Measurements from ENCODE around the gene CNTNAP2. TPM values are rescaled to one million over a fixed set of nuclear protein-coding genes. Genes with fewer than 3 reads are reported as not detected.
"Not testable (repeated sequence)": the region's sequence is repeated elsewhere in the genome, so short reads cannot be mapped to it uniquely, and the experiment has no call there.

The CNTNAP2 gene
- total RNA-seq, 2 donors from 2014 or later, result 0.37 TPM; not detected in 1

DNA sequence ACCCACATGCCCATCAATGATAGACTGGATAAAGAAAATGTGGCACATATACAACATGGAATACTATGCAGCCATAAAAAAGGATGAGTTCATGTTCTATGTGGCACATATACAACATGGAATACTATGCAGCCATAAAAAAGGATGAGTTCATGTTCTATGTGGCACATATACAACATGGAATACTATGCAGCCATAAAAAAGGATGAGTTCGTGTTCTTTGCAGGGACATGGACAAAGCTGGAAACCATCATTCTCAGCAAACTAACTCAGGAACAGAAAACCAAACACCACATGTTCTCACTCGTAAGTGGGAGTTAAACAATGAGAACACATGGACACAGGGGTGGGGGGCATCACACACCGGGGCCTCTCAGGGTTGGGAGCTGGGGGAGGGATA is 2314.1 kb downstream of the CNTNAP2 start:
- H3K27ac Mint-ChIP-seq, result not testable (repeated sequence)

GRCh38 chr7:148433521-148434180 is 2317.1 kb downstream of the CNTNAP2 start:
- DNase-seq, result no peak

More for the DNA sequence above, 2314.1 kb downstream of the CNTNAP2 start:
- not testable (repeated sequence) for H3K9me3 ChIP-seq (ENCODE audit: control insufficient read depth, low read length, poor library complexity, severe bottlenecking); DNase-seq; ATAC-seq; H3K27me3 Mint-ChIP-seq; H3K4me3 Mint-ChIP-seq; H3K4me1 Mint-ChIP-seq; H3K36me3 Mint-ChIP-seq (ENCODE audit: low read depth)

DNA sequence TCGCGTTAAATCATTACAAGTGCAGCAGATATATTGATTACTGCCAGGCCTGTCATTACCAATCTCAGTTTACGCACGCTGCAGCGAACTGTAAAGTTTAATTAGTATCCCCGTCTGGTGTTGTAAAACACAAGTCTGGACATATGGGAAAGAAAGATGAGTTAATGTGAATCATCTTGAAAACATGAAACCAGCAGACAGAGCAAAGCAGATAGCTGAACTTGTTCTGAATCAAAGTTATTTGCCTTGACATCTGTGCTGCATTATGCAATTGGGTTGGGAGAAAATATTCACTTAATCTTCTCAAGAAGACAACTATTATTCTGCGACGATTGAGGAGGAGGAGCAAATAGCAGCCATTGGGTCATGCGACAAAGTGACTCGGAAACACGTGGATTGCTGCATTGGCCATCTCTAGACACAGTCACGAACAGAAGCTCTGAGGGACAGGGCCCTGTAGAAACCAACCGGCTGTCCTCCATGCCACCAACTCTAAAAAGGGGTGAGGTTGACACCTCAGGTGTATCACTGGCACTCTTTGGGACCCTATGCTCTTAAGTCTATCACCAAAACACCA is 2317.7 kb downstream of the CNTNAP2 start:
- H3K9me3 ChIP-seq (ENCODE audit: control insufficient read depth, low read length, poor library complexity, severe bottlenecking), result no peaks in the 10 kb centered on the region
- H3K27ac Mint-ChIP-seq, result no peak overlapping the region
- DNase-seq, result no peak
- H3K4me1 Mint-ChIP-seq, result peaks cover 2% of the 10 kb centered on the region
- H3K4me3 Mint-ChIP-seq, result no peak overlapping the region
- peaks cover 5% of the 10 kb centered on the region for H3K27me3 Mint-ChIP-seq
- H3K36me3 Mint-ChIP-seq (ENCODE audit: low read depth), result no peaks in the 10 kb centered on the region
- no peak for ATAC-seq

More at GRCh38 chr7:148433521-148434180, 2317.1 kb downstream of the CNTNAP2 start:
- peaks cover 5% of the 10 kb centered on the region for H3K27me3 Mint-ChIP-seq
- no peaks in the 10 kb centered on the region for H3K36me3 Mint-ChIP-seq (ENCODE audit: low read depth)
- H3K4me1 Mint-ChIP-seq, result peaks cover 2% of the 10 kb centered on the region
- H3K9me3 ChIP-seq (ENCODE audit: control insufficient read depth, low read length, poor library complexity, severe bottlenecking), result no peaks in the 10 kb centered on the region
- ATAC-seq, result no peak
- H3K27ac Mint-ChIP-seq, result no peak overlapping the region
- H3K4me3 Mint-ChIP-seq, result no peak overlapping the region

DNA sequence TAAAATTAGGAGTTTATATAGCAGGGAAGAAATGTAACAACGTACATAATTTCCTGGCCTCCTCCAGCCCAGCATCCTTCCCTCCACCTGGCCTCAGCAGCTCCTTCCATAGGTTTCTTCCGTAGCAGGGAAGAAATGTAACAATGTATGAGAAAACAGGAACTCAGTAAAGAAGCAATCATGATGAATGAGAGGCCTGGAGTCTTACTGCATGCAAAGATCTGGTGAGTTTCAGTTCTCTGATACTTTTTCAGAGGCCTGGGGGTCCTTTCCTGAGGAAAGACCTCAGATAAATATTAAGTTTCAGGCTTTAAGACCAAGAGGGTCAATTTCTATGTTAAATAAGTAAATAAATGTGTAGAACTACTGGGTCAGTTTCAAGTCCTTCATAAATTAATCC is 2318.3 kb downstream of the CNTNAP2 start:
- no peak overlapping the region for H3K4me3 Mint-ChIP-seq
- H3K4me1 Mint-ChIP-seq, result peaks cover 2% of the 10 kb centered on the region
- no peaks in the 10 kb centered on the region for H3K9me3 ChIP-seq (ENCODE audit: control insufficient read depth, low read length, poor library complexity, severe bottlenecking)
- no peaks in the 10 kb centered on the region for H3K36me3 Mint-ChIP-seq (ENCODE audit: low read depth)
- no peak for DNase-seq
- no peak overlapping the region for H3K27ac Mint-ChIP-seq
- ATAC-seq, result no peak
- H3K27me3 Mint-ChIP-seq, result peaks cover 10% of the 10 kb centered on the region

GRCh38 chr7:148435715-148436114 is 2319.1 kb downstream of the CNTNAP2 start:
- Mint-ChIP-seq H3K27me3 (peaks cover 13% of the 10 kb centered on the region), H3K4me1 (peaks cover 2% of the 10 kb centered on the region), H3K4me3 (no peak overlapping the region), H3K27ac (no peak overlapping the region), H3K36me3 (ENCODE audit: low read depth) (no peaks in the 10 kb centered on the region)
- no peak for DNase-seq
- ATAC-seq, result no peak
- H3K9me3 ChIP-seq (ENCODE audit: control insufficient read depth, low read length, poor library complexity, severe bottlenecking), result no peaks in the 10 kb centered on the region

DNA sequence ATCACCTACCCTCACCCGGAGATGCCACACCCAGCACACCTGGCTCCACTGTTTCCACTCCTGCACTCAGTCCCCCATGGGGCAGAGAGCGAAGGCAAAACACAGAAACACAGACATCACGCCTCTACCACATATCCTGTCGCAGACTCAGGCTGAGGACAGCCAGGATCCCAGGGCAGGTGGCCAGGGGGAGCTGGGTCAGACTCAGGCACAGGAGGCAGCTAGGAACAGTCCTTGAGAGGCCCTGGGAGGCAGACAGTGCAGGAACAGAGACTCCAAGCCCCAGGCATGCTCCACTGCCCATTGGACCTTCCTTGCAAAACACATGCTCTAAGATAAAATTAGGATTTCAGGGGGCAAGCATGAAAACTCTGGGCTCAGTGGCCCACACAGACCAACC is 2319.5 kb downstream of the CNTNAP2 start:
- Mint-ChIP-seq H3K4me3 (no peak overlapping the region), H3K27me3 (peaks cover 13% of the 10 kb centered on the region), H3K27ac (no peak overlapping the region), H3K4me1 (peaks cover 2% of the 10 kb centered on the region), H3K36me3 (ENCODE audit: low read depth) (no peaks in the 10 kb centered on the region)
- DNase-seq (no peak), ATAC-seq (no peak)
- H3K9me3 ChIP-seq (ENCODE audit: control insufficient read depth, low read length, poor library complexity, severe bottlenecking), result no peaks in the 10 kb centered on the region

DNA sequence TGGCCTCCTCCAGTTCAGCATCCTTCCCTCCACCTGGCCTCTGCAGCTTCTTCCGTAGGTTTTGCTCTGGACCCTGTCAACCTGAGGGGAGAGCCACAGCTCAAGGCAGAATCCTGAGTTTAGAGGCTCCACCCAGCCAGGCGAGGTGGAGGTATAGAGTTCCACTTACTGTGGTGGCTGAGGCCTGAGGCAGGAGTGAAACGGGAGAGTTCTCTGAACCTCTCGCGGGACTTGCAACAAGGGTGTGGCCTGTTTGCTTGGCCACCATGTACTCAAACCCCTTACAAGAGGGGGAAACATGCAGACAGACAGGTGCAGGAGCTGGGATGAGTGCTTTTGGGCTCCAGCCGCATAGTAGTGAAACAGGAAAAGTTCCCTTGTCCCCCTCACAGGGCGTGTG is 2320.0 kb downstream of the CNTNAP2 start:
- Mint-ChIP-seq H3K4me3 (no peak overlapping the region), H3K4me1 (peaks cover 2% of the 10 kb centered on the region), H3K27ac (no peak overlapping the region), H3K27me3 (peaks cover 13% of the 10 kb centered on the region), H3K36me3 (ENCODE audit: low read depth) (no peaks in the 10 kb centered on the region)
- no peaks in the 10 kb centered on the region for H3K9me3 ChIP-seq (ENCODE audit: control insufficient read depth, low read length, poor library complexity, severe bottlenecking)
- ATAC-seq, result no peak
- no peak for DNase-seq

DNA sequence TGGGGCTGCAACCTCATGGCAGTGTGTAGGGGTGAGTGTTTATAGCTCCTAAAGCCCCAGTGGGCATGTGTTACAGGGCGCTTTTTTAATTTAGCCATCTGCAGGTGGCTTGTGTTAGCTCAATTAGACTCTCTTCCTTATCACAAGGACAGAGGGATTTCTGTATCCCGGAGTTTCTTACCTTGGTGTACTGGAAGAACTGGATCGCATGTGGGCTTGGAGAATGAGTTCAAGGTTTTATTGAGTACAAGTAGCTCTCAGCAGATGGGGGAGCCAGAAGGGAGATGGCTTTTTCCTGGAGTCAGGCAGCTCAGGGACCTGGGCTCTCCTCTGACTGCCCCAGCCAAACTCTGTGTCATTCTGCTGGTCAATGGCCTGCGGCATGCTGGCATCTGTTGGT is 2320.4 kb downstream of the CNTNAP2 start:
- H3K9me3 ChIP-seq (ENCODE audit: control insufficient read depth, low read length, poor library complexity, severe bottlenecking), result no peaks in the 10 kb centered on the region
- H3K27me3 Mint-ChIP-seq, result peaks cover 13% of the 10 kb centered on the region
- H3K4me1 Mint-ChIP-seq, result peaks cover 2% of the 10 kb centered on the region
- ATAC-seq (no peak), DNase-seq (no peak)
- no peak overlapping the region for H3K4me3 Mint-ChIP-seq
- H3K36me3 Mint-ChIP-seq (ENCODE audit: low read depth), result no peaks in the 10 kb centered on the region
- no peak overlapping the region for H3K27ac Mint-ChIP-seq

GRCh38 chr7:148442141-148442655 is 2325.6 kb downstream of the CNTNAP2 start:
- H3K4me3 Mint-ChIP-seq, result no peak overlapping the region
- DNase-seq (no peak), ATAC-seq (no peak)
- no peaks in the 10 kb centered on the region for H3K9me3 ChIP-seq (ENCODE audit: control insufficient read depth, low read length, poor library complexity, severe bottlenecking)
- no peaks in the 10 kb centered on the region for H3K36me3 Mint-ChIP-seq (ENCODE audit: low read depth)
- H3K4me1 Mint-ChIP-seq, result peaks cover 6% of the 10 kb centered on the region
- H3K27me3 Mint-ChIP-seq, result peaks cover 7% of the 10 kb centered on the region
- no peak overlapping the region for H3K27ac Mint-ChIP-seq

- ATAC-seq (no peak), DNase-seq (no peak)
- Mint-ChIP-seq H3K27ac (no peak overlapping the region), H3K36me3 (ENCODE audit: low read depth) (no peaks in the 10 kb centered on the region), H3K4me1 (peaks cover 6% of the 10 kb centered on the region), H3K4me3 (no peak overlapping the region), H3K27me3 (peaks cover 7% of the 10 kb centered on the region)
- H3K9me3 ChIP-seq (ENCODE audit: control insufficient read depth, low read length, poor library complexity, severe bottlenecking), result no peaks in the 10 kb centered on the region
These were observed 2326.3 kb downstream of the CNTNAP2 start for GRCh38 chr7:148442933-148443332.

DNA sequence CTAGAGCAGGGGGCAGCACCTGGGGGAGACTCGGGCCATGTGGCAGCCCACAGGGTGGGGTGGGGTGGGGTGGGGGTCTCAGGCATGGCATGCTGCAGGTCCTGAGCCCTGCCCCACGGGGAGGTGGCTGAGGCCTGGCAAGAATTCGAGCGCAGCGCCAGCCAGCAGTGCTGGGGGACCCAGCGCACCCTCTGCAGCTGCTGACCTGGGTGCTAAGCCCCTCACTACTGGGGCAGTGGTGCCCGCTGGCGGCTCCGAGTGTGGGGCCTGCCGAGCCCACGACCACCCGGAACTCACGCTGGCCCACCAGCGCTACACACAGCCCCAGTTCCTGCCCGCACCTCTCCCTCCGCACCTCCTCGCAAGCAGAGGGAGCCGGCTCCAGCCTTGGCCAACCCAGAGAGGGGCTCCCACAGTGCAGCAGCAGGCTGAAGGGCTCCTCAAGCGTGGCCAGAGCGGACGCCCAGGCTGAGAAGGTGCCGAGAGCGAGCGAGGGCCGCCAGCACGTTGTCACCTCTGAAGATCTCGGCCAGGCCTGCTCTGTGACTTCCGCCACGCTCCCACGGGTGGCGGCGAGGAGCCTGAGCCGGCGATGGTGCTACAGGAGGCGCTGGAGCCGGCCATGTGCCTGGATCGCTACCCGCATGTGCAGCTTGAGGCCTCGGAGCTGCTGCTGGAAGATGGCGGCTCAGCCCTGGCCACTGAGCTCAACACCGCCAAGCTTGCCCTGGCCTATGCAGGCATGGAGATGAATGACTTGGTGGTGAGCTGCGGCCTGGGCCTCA is 2328.9 kb downstream of the CNTNAP2 start:
- H3K9me3 ChIP-seq (ENCODE audit: control insufficient read depth, low read length, poor library complexity, severe bottlenecking), result no peaks in the 10 kb centered on the region
- ATAC-seq (no peak), DNase-seq (no peak)
- Mint-ChIP-seq H3K27me3 (no peaks in the 10 kb centered on the region), H3K4me1 (peaks cover 6% of the 10 kb centered on the region), H3K4me3 (no peak overlapping the region), H3K36me3 (ENCODE audit: low read depth) (no peaks in the 10 kb centered on the region), H3K27ac (no peak overlapping the region)

DNA sequence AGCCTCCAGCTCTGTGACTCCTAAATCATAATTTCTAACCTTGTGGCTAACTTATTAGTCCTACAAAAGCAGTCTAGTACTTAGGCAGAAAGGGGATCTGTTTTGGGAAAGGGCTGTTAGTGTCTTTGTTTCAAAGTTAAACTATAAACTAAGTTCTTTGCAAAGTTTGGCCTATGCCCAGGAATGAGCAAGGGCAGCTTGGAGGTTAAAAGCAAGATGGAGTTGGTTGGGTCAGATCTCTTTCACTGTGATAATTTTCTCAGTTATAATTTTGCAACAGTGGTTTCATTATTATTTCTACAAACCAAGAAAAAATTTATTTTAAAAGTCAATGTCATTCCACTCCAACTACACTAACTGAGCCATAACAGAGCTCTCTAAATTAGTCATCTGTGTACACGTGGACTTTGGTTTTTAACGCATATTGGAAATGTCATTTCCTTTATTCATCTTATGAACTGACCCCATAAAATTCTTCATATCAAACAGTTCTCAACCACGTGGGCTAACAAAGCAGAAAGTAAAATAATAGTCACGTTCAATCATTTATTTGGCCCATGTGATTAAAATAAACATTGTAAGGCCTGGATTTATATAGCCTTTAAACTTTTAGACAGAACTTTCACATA is 2330.7 kb downstream of the CNTNAP2 start:
- Mint-ChIP-seq H3K4me1 (peaks cover 6% of the 10 kb centered on the region), H3K36me3 (ENCODE audit: low read depth) (peaks cover under 1% of the 10 kb centered on the region), H3K4me3 (no peak overlapping the region), H3K27ac (no peak overlapping the region), H3K27me3 (no peaks in the 10 kb centered on the region)
- ATAC-seq, result no peak
- H3K9me3 ChIP-seq (ENCODE audit: control insufficient read depth, low read length, poor library complexity, severe bottlenecking), result no peaks in the 10 kb centered on the region
- no peak for DNase-seq

GRCh38 chr7:148451526-148451925 is 2334.9 kb downstream of the CNTNAP2 start:
- H3K36me3 Mint-ChIP-seq (ENCODE audit: low read depth); ATAC-seq; H3K4me3 Mint-ChIP-seq; H3K9me3 ChIP-seq (ENCODE audit: control insufficient read depth, low read length, poor library complexity, severe bottlenecking); H3K4me1 Mint-ChIP-seq; H3K27ac Mint-ChIP-seq; DNase-seq: not testable (repeated sequence)
- peaks cover 23% of the 10 kb centered on the region for H3K27me3 Mint-ChIP-seq
